COR-L47 (cell line): Measurements from ENCODE around the gene OR1I1.

Experiments used
- DNase-seq: peaks from one replicate; lab custom pipeline; 2025; lab: John Stamatoyannopoulos, UW

OR1I1 gene

GRCh38 chr19:15098460-15098859, 16.4 kb downstream of the OR1I1 start:
- no peak for DNase-seq

DNA sequence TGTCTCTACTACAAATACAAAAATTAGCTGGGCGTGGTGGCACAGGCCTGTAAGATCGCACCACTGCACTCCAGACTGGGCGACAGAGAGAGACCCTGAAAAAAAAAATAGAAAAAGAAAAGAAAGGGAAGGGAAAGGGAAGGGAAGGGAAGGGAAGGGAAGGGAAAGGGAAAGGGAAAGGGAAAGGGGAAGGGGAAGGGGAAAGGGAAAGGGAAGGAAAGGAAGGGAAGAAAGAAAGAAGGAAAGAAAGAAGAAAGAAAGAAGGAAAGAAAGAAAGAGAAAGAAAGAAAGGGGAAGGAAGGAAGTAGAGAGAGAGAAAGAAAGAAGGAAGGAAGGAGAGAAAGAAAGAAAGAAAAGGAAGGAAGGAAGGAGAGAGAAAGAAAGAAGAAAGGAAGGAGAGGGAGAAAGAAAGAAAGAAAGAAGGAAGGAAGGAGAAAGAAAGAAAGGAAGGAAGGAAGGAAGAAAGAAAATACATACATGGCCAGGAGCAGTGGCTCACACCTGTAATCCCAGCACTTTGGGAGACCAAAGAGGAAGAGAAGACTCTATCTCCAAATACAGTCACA, 17.1 kb downstream of the OR1I1 start:
- DNase-seq = no peak

DNA sequence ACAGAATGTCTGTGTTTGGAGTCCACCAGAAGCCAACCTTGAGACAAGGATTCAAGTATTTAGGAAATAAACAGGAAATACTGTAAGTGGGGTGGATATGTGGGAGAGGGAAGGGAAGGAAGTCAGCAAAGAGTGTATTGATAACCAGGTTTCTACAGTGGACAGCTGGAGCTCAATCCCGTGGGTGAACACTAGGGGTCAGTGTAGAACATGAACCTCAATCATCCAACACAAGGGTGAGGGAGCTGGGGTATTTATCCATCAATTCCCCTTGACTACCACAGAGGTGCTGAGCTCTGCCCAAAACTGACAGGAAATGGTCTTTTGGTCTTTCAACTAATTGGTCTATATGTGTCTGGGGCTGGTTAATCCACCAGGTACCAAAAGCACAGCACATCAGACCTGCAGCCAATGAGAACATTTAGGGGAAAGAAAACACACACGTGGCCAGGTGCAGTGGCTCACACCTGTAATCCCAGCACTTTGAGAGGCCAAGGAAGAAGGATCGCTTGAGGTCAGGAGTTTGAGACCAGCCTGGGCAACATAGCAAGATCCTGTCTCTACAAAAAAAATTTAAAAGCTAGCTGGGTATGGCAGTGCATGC, 19.6 kb downstream of the OR1I1 start:
- no peak for DNase-seq

DNA sequence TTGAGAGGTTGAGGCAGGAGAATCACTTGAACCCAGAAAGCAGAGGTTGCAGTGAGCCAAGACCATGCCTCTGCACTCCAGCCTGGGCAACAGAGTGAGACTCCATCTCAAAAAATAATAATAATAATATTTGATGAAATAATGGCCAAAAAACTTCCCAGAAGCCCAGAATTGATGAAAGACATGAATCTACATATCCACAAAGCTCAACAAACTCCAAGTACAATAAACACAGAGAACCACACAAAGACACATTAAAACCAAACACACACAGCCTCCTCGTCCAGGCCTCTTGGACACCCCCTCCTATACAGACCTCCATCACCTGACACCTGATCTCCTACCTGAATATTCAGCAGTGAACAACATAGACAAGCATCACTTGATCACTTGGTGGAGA, 22.0 kb downstream of the OR1I1 start:
- DNase-seq = no peak

GRCh38 chr19:15104411-15104810, 22.4 kb downstream of the OR1I1 start:
- DNase-seq = no peak

GRCh38 chr19:15105044-15105443, 23.0 kb downstream of the OR1I1 start:
- no peak for DNase-seq

DNA sequence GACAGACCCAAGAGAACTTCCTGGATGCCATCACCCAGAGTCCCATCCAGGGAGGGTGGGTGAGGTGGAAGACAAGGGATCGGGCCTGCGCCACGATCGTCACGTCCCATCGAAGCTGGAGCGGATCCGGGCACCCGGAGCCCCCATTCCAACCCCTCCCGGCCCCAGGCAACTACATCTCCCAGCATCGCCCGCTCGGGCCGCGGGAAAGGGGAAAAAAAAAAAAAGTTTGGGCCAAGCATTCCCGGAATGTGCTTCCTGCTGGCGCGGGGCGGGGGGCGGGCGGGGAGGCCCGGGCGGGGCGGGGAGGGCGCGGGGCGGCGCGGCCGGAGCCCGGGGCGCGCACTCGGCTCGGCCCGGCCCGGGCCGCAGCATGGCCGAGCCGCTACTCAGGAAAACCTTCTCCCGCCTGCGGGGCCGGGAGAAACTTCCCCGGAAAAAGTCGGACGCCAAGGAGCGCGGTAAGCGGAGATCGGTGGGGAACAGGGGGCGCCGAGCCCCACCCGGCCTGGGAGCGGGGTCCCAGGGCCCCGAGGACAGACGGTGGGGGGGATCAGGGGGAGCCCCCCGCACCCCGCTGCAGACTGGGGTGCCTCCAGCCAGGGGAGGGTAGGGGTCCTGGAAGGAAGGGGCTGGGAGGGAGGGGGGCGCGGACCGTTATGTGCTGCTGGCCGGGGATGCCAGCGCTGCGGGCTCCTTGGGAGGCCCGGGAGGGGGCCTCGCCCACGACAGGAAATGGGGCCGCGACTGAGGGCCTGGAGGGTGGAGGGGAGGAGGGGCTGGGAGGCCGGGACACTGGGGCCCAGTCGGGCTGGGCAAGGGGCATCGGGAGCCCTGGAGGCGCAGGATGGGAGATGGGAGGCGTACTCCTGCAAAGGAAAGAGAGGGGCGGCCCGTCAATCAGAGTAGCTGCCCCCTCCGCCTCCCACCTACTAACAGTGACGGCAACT, 25.3 kb downstream of the OR1I1 start, which contains the start of gene SYDE1:
Gene SYDE1 (plus strand): TSS at position 341 of the 950 bp plus-strand sequence. CDS start 33 bp downstream, at position 374.
- no peak for DNase-seq

DNA sequence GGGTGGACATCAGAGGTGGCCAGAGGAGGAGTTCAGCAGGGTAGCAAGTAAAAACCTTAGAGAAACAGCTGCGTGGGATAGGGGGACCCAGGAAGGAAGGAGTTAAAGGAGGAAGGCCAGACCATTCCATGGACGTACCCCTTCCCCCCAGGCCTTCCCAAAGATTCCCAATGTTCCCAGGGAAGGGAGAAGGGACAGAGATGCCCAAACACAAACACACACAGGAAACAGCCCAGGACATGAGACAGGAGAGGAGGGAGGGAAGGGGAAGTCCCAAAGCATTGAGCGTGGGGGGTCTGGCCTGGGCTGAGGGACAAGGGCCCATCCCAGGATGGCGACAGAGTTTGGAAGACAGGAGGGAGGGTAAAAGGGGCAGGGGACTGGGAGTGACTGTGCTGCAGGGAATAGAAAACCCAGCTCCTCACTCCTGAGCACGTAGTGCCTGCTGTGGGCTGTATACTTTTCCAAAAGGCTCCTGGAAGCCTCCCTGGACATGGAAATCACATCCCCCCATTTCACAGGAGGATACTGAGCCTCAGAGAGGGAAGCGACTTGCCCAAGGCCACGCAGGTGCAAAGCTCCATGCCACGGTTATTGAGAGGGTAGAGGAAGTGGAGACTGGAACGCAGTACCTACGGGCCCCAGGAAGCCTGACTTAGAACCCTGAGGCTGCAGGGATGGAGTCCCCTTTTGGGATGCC, 26.3 kb downstream of the OR1I1 start:
- DNase-seq = no peak

- DNase-seq = no peak
Observed at GRCh38 chr19:15108845-15109767, 27.1 kb downstream of the OR1I1 start.

- DNase-seq = no peak
Observed at GRCh38 chr19:15109768-15110417, 27.9 kb downstream of the OR1I1 start.

DNA sequence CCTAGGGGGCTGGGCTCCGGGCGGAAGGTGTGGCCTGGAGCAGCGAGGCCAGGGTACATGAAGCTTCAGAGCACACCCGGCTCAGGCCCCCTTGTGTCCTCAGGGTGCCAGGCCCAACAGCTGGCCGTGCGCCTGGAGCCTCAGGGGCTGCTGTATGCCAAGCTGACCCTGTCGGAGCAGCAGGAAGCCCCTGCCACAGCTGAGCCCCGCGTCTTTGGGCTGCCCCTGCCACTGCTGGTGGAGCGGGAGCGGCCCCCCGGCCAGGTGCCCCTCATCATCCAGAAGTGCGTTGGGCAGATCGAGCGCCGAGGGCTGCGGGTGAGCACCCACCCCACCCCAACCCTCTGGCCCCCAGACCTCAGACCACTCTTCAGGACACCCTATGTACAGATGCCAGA, 28.4 kb downstream of the OR1I1 start:
- DNase-seq = no peak

- DNase-seq = no peak
Observed at GRCh38 chr19:15111758-15112157, 29.7 kb downstream of the OR1I1 start.

DNA sequence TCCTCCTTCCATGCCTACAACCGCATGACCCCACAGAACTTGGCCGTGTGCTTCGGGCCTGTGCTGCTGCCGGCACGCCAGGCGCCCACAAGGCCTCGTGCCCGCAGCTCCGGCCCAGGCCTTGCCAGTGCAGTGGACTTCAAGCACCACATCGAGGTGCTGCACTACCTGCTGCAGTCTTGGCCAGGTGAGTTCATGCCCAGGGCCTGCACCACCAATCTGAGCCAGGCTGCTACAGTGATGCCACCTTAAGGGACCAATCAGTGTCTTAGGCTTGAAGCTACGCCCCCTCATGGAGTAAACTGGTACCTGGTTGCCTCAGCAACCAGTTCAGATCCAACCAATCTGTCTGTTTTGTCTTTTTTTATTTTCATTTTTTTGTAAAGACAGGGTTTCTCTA, 30.4 kb downstream of the OR1I1 start:
- DNase-seq = no peak

DNA sequence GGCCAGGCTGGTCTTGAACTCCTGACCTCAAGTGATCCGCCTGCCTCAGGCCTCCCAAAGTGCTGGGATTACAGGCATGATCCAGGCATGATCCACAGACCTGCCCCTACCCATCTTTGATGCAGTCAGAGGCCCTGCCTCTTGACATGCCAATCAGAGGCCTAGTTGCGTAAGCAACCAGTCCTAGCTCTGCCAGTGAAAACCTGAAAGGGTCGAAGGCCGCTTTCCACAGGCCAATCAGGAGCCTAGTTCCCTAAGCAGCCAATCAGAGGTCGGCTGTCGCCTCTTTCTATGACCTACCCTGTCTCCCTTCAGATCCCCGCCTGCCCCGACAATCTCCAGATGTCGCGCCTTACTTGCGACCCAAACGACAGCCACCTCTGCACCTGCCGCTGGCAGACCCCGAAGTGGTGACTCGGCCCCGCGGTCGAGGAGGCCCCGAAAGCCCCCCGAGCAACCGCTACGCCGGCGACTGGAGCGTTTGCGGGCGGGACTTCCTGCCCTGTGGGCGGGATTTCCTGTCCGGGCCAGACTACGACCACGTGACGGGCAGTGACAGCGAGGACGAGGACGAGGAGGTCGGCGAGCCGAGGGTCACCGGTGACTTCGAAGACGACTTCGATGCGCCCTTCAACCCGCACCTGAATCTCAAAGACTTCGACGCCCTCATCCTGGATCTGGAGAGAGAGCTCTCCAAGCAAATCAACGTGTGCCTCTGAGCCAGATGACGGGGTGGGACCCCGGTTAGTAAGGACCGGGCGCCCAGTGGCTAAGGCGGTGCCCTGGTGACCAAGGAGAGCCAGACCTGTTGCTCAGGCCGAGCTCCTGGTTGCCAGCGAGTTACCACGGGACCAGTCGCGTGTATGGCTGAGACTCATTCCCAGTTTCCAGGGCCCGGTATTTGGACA, 31.5 kb downstream of the OR1I1 start:
- DNase-seq = no peak

DNA sequence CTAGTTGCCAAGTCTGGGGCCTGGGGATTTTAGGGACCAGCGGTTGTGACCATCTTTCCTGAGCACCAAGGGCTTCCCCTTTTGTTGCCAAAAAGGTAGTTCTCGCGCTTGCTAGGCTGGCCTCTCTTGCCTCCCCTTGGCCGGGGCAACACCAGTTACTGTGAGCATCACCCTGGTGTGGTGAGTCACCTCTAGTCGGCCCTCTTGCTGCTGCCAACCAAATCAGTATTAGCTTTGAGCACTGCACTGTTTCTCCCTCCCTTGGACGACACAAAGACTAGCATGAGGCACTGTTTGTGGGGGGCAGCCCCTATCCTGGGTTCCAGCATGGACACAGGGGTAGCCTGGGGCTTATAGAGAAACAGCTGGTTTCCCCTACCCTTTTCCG, 32.1 kb downstream of the OR1I1 start:
- DNase-seq = no peak

GRCh38 chr19:15115080-15115479, 33.1 kb downstream of the OR1I1 start:
- DNase-seq = no peak

- DNase-seq = no peak
Observed at GRCh38 chr19:15115762-15116615, 34.0 kb downstream of the OR1I1 start.

- DNase-seq = no peak
Observed at GRCh38 chr19:15116856-15117255, 34.8 kb downstream of the OR1I1 start.

- DNase-seq = no peak
Observed at GRCh38 chr19:15118248-15118647, 36.2 kb downstream of the OR1I1 start.
